Fibroblast of lung (primary cell): ENCODE measurements around the gene ITGA3. TPM values are rescaled to one million over a fixed set of nuclear protein-coding genes. Genes with fewer than 3 reads are reported as not detected.

ENCODE experiments used
- DNase-seq, 2 donors: peaks; one replicate each; pipeline versions ENCODE4 v3.0.0 to v3.0.0-alpha.2; 2010; ENCODE audit warnings: low read depth in 2 of 2
- H2AFZ ChIP-seq: 2 replicates; pipeline ENCODE4 v1.5.1; 2012; ENCODE audit warnings: low read length, control low read depth, inconsistent platforms
- H3K27ac ChIP-seq: 2 replicates; pipeline ENCODE4 v1.5.1; 2011; ENCODE audit warnings: low read length, control low read depth; ENCODE audit not compliant: insufficient read depth
- H3K27me3 ChIP-seq: 2 replicates; pipeline ENCODE4 v1.5.1; 2011; ENCODE audit warnings: mild to moderate bottlenecking, low read length; ENCODE audit not compliant: control insufficient read depth, insufficient read depth
- H3K36me3 ChIP-seq: 2 replicates; pipeline ENCODE4 v1.5.1; 2011; ENCODE audit warnings: low read length; ENCODE audit not compliant: control insufficient read depth, insufficient read depth
- H3K4me1 ChIP-seq: 2 replicates; pipeline ENCODE4 v1.5.1; 2011; ENCODE audit warnings: low read length; ENCODE audit not compliant: control insufficient read depth, insufficient read depth; ENCODE audit errors: extremely low read depth
- H3K4me2 ChIP-seq: 2 replicates; pipeline ENCODE4 v1.5.1; 2011; ENCODE audit warnings: low read length, control low read depth; ENCODE audit not compliant: insufficient read depth; ENCODE audit errors: extremely low read depth
- H3K4me3 ChIP-seq, 4 experiments: fragments of 200-600 bp in 1 of 4; sonication (generic) in 1 of 4; replicated peaks in 1 of 4; 2 replicates each; pipeline ENCODE4 v1.5.1; 2011 to 2016; ENCODE audit warnings: low read length in 4 of 4, low read depth in 3 of 4, mild to moderate bottlenecking in 3 of 4, control low read depth in 2 of 4, inconsistent platforms in 1 of 4, mixed read lengths in 1 of 4; ENCODE audit not compliant: insufficient read depth in 1 of 4; ENCODE audit errors: control extremely low read depth in 1 of 4
- H3K79me2 ChIP-seq: 2 replicates; pipeline ENCODE4 v1.5.1; 2012; ENCODE audit warnings: mild to moderate bottlenecking, low read length, inconsistent platforms; ENCODE audit not compliant: control insufficient read depth, insufficient read depth
- H3K9ac ChIP-seq: 2 replicates; pipeline ENCODE4 v1.5.1; 2011; ENCODE audit warnings: mild to moderate bottlenecking, low read length, control low read depth; ENCODE audit not compliant: insufficient read depth
- H3K9me3 ChIP-seq: 2 replicates; pipeline ENCODE4 v1.5.1; 2012; ENCODE audit warnings: low read depth, low read length; ENCODE audit not compliant: control insufficient read depth, insufficient read depth
- H4K20me1 ChIP-seq: 2 replicates; pipeline ENCODE4 v1.5.1; 2011; ENCODE audit warnings: low read length; ENCODE audit not compliant: control insufficient read depth, insufficient read depth; ENCODE audit errors: extremely low read depth
- EZH2 ChIP-seq: IDR thresholded peaks from 2 replicates; pipeline ENCODE4 v1.5.1; 2012; ENCODE audit warnings: low read length, control low read depth, mild to moderate bottlenecking; ENCODE audit errors: missing control alignments
- polyA plus RNA-seq, 2 donors: library from polyadenylated mRNA; depleted of rRNA in 1 of 2; stranded (reverse) in 1 of 2; unstranded in 1 of 2; fragments of >200 nt; gene quantifications; 2 replicates each; pipeline ENCODE4 v1.2.1, GENCODE V29; 2011 to 2012; ENCODE audit warnings: missing spikeins in 1 of 2
- total RNA-seq: library from RNA; depleted of rRNA; stranded (reverse); fragments of >200 nt; gene quantifications from 2 replicates; pipeline ENCODE4 v1.2.1, GENCODE V29; 2014
- TF ChIP-seq, protein P1 (sequence below), 2 donors: IDR thresholded peaks in 1 of 2; conservative IDR thresholded peaks in 1 of 2; 1 replicate in 1 of 2; 2 replicates in 1 of 2; pipeline ENCODE4 v1.5.1; 2011 to 2012; ENCODE audit warnings: low read length in 2 of 2, control low read depth in 1 of 2, inconsistent platforms in 1 of 2, low read depth in 1 of 2, mild to moderate bottlenecking in 1 of 2

The ITGA3 gene
- total and polyA plus RNA-seq, 2 donors (not counting 1 experiment from before 2014, with no cell fraction given), result 67.3 to 269 TPM

GRCh38 chr17:50098583-50098982, 42.7 kb downstream of the ITGA3 start:
- H3K4me1 ChIP-seq, result peaks cover 22% of the 10 kb centered on the region
- H3K79me2 ChIP-seq, result no peaks in the 10 kb centered on the region
- H3K9me3 ChIP-seq, result no peaks in the 10 kb centered on the region
- H3K27ac ChIP-seq, result no peak overlapping the region
- H3K9ac ChIP-seq, result no peak overlapping the region
- no peak for TF ChIP-seq EZH2
- TF ChIP-seq, protein P1, sequence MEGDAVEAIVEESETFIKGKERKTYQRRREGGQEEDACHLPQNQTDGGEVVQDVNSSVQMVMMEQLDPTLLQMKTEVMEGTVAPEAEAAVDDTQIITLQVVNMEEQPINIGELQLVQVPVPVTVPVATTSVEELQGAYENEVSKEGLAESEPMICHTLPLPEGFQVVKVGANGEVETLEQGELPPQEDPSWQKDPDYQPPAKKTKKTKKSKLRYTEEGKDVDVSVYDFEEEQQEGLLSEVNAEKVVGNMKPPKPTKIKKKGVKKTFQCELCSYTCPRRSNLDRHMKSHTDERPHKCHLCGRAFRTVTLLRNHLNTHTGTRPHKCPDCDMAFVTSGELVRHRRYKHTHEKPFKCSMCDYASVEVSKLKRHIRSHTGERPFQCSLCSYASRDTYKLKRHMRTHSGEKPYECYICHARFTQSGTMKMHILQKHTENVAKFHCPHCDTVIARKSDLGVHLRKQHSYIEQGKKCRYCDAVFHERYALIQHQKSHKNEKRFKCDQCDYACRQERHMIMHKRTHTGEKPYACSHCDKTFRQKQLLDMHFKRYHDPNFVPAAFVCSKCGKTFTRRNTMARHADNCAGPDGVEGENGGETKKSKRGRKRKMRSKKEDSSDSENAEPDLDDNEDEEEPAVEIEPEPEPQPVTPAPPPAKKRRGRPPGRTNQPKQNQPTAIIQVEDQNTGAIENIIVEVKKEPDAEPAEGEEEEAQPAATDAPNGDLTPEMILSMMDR (conservative IDR thresholded peaks at IDR 0.05 in 1 of 2, IDR thresholded peaks at IDR 0.05 in 1 of 2; ENCODE audit: low read depth in 1 of 2, low read length in 2 of 2), result no peak
- H4K20me1 ChIP-seq, result no peaks in the 10 kb centered on the region
- DNase-seq, result no peak
- H3K4me3 ChIP-seq, result no peak overlapping the region
- H3K27me3 ChIP-seq, result no peaks in the 10 kb centered on the region
- H3K36me3 ChIP-seq, result peaks cover 1% of the 10 kb centered on the region
- H2AFZ ChIP-seq, result no peak overlapping the region
- H3K4me2 ChIP-seq, result no peak overlapping the region

GRCh38 chr17:50099003-50099402, 43.1 kb downstream of the ITGA3 start:
- Histone ChIP-seq H3K4me1 (peaks cover 22% of the 10 kb centered on the region), H3K4me3 (no peak overlapping the region), H3K36me3 (peaks cover 1% of the 10 kb centered on the region), H3K79me2 (no peaks in the 10 kb centered on the region), H3K9ac (no peak overlapping the region), H4K20me1 (no peaks in the 10 kb centered on the region), H3K27me3 (no peaks in the 10 kb centered on the region), H2AFZ (no peak overlapping the region), H3K4me2 (no peak overlapping the region), H3K27ac (no peak overlapping the region), H3K9me3 (no peaks in the 10 kb centered on the region)
- TF ChIP-seq EZH2, result no peak
- TF ChIP-seq, protein P1 (conservative IDR thresholded peaks at IDR 0.05 in 1 of 2, IDR thresholded peaks at IDR 0.05 in 1 of 2; ENCODE audit: low read depth in 1 of 2, low read length in 2 of 2), result no peak
- no peak for DNase-seq

DNA sequence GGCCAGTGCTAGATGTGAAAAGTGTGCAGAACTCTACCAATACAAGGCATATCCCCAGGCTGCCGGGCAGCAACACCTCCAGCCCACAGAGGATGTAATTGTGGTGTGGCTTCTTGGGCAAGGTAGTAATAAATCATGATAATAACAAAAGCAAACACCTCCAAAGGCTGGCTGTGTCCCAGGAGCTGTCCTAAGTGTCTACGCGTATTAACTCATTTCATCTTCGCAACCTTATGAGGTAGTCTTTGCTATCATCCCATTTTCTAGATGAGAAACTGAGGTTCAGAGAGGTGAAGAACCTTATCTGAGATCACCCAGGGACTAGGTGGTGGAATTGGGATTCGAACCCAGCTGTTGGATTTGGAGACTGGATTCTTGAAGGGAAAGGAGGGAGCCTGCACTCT, 44.6 kb downstream of the ITGA3 start:
- H3K4me2 ChIP-seq, result no peak overlapping the region
- no peaks in the 10 kb centered on the region for H4K20me1 ChIP-seq
- peaks cover 17% of the 10 kb centered on the region for H3K4me1 ChIP-seq
- no peaks in the 10 kb centered on the region for H3K79me2 ChIP-seq
- DNase-seq, result no peak
- H3K4me3 ChIP-seq, result no peak overlapping the region
- TF ChIP-seq EZH2, result no peak
- TF ChIP-seq, protein P1 (conservative IDR thresholded peaks at IDR 0.05 in 1 of 2, IDR thresholded peaks at IDR 0.05 in 1 of 2; ENCODE audit: low read depth in 1 of 2, low read length in 2 of 2), result no peak
- peaks cover 1% of the 10 kb centered on the region for H3K36me3 ChIP-seq
- H3K27ac ChIP-seq, result no peak overlapping the region
- H2AFZ ChIP-seq, result no peak overlapping the region
- no peaks in the 10 kb centered on the region for H3K9me3 ChIP-seq
- H3K9ac ChIP-seq, result no peak overlapping the region
- H3K27me3 ChIP-seq, result no peaks in the 10 kb centered on the region
